GM12801 (cell line): ENCODE data around the gene AP2A1.

ENCODE experiments used
- TF ChIP-seq, protein P1 (sequence below): IDR thresholded peaks from one replicate; pipeline ENCODE4 v1.5.1; 2011; ENCODE audit warnings: control low read depth; ENCODE audit not compliant: insufficient read length; ENCODE audit errors: extremely low read depth

The AP2A1 gene

DNA sequence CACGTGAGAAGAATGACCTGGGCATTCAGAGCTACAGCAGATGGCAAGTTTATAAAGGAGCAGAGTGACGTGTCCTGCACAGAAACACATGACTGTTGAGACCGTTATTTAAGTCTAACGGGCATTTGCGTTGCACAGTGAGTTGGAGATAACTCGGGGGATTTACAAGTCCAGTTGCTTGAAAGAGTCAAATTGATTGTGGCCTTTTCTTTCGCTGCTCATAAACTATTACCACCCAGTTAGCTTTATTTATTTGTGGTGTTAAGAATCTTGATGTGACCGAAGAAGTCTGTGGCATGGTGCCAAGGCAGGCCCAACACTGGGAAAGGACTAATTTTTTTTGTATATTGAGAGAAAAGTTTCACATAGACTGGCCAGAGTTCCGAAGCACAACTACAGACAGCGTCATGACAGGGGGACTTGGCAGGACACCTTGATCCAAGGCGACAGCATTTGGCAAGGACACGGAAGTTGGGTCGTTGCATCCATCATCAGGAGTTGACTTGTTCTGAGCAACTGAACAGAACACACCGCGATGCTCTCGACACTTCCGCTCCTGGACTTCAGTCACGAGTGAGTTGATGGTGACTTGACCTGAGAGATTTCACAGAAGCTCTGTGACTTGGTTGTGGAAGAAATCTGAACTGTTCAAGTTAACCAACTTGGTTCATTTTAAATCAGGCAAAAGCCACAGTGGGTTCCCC, 72.2 kb downstream of the AP2A1 start:
- TF ChIP-seq, protein P1, sequence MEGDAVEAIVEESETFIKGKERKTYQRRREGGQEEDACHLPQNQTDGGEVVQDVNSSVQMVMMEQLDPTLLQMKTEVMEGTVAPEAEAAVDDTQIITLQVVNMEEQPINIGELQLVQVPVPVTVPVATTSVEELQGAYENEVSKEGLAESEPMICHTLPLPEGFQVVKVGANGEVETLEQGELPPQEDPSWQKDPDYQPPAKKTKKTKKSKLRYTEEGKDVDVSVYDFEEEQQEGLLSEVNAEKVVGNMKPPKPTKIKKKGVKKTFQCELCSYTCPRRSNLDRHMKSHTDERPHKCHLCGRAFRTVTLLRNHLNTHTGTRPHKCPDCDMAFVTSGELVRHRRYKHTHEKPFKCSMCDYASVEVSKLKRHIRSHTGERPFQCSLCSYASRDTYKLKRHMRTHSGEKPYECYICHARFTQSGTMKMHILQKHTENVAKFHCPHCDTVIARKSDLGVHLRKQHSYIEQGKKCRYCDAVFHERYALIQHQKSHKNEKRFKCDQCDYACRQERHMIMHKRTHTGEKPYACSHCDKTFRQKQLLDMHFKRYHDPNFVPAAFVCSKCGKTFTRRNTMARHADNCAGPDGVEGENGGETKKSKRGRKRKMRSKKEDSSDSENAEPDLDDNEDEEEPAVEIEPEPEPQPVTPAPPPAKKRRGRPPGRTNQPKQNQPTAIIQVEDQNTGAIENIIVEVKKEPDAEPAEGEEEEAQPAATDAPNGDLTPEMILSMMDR: no peak

DNA sequence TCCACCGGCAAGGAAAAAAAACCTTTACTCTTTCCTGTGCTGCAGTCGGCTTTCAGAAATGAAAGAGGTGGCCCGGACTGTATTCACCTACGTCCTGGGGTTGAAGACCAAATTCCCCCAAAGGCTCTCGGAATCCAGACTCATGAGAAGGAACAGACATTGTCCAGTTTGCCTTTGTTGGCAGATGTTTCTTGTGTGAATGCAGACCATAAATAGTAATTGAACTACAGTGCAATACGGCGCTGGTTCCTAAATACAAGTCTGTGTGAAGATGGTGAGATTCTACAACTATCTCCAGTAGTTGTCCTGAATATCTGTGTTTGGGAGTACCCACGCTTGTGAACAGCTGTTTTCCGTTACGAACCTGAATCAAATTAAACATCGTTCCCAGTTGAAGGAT, 72.9 kb downstream of the AP2A1 start:
- TF ChIP-seq, protein P1: no peak

DNA sequence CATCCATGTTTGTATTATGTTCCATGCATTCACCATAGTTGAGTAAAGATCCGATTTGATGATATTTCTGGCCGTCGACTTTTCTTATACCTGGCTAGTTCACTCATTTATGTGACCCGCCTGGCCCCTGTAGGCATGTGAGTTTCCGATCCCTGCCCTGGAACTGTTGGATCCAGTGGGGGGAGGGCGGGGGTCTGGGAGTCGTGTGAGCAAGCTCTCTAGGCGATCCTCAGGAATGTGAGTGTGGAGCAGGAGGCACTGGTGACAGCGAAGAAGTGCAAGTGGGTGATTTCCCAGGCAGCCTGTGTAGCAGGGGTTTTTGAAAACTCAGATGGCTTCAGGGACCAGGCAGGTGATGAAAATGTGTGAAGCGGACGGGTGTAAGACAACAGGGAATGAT, 73.5 kb downstream of the AP2A1 start:
- TF ChIP-seq, protein P1: no peak

DNA sequence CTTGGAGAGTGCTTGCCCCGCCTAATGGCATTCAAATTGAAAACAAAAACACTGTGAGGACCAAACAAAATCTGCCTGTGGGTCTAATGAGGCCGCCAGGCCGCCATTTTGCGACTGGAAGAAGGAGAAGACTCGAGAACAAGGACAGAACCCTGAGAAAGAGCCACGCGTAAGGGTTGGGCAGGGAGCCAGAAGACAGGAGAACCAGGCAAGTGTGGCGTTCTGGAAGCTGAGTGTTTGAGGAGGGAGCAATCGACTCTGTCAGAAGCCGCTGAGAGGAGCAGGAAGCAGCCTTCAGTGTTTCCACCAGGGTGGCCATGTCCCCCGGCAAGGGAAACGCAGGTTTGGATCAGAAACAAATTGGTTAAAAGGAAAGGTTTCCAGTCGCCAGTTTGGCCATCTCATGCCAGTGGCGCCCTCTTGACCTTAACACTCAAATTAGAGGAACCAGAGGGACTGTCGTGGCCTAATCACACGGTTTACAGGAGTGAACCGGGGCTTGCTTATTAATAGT, 74.0 kb downstream of the AP2A1 start:
- TF ChIP-seq, protein P1: no peak

DNA sequence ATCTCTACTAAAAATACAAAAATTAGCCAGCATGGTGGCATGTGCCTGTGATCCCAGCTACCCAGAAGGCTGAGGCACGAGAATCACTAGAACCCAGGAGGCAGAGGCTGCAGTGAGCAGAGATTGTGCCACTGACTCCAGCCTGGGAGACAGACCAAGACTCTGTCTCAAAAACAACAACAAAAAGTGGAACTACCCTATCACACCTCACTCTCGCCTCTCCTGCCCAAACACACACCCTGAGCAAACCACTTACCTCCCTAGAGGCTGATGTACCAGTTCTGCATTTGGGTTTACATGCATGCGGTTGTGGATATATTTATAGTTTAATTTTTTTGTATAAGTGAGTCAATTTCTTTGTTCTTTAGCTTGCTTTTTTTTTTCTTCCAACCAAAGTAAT, 76.5 kb downstream of the AP2A1 start:
- TF ChIP-seq, protein P1: no peak

DNA sequence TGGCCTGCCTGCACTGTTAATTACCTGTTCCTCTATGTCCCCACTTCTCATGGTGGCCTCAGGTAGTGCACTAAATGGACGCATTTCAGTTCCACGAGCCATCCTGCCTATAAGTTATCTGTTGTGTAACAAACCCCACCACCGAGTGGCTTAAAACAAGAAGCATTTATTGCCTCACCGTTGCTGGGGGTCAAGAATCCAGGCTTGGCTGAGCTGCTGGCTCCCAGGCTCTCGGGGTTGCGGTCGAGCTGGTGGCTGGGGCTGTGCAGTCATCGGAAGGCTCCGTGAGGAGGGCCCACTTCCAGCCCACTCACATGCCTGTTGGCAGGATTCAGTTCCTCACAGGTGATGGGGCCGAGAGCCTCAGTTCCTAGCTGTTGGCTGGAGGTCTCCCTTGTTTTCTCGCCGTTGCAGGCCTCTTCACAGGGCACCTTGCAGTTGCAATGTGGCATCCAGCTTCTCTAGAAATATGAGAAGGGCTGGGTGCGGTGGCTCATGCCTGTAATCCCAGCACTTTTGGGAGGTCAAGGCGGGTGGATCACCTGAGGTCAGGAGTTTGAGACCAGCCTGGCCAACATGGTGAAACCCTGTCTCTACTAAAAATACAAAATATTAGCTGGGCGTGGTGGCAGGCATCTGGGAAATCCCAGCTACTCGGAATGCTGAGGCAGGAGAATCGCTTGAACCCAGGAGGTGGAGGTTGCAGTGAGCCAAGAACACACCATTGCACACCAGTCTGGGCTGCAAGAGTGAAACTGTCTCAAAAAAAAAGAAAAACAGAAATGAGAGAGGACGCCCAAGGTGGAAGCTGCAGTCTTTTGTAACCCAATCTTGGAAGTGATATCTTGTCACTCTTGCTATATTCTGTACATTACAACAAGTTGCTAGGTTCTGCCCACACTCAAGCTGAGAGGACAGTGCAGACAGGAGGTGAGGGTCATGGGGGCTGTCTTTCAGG, 77.6 kb downstream of the AP2A1 start:
- TF ChIP-seq, protein P1: no peak

DNA sequence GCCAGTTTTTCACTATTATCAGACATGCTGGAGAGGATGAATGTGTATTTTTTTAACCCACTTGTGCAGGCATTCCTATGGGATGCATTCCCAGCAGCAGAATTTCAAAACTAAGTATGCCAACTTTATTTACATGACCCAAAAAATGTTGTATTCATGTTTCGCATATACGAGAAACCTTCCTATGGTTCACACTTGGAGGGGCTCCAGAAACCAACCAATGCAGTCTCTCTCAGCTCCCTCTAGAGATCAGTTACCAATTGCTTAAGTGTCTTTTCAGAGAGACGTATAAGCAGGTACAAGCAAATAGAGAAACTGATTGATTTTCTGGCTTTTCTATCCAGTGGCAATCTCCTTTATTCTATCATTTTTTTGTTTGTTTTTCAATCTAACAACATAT, 78.6 kb downstream of the AP2A1 start:
- TF ChIP-seq, protein P1: no peak
